ENCODE measurements around the gene OBP2B.
"Not testable (repeated sequence)": the region's sequence is repeated elsewhere in the genome, so short reads cannot be mapped to it uniquely, and the experiment has no call there.

- not testable (repeated sequence) for TF ChIP-seq CTCF, POLR2AphosphoS5, POLR2A (IDR thresholded peaks at IDR 0.05)
Observed at GRCh38 chr9:133208171-133208879, 725 bp downstream of the OBP2B start.

Measured in suprapubic skin (tissue), 4 donors.